Spleen (tissue), 7 donors: ENCODE data around the gene AMBRA1.

Experiments
- POLR2A ChIP-seq, 3 donors: fragments of 450-650 bp; IDR thresholded peaks; one replicate each; pipeline ENCODE4 v1.5.1; 2017; ENCODE audit warnings: antibody characterized with exemption in 3 of 3, mild to moderate bottlenecking in 1 of 3
- TF ChIP-seq, protein P1 (sequence below), 11 experiments: fragments of 200-600 bp in 7 of 11; fragments of 450-650 bp in 4 of 11; sonication (generic) in 4 of 11; IDR thresholded peaks in 8 of 11; conservative IDR thresholded peaks in 3 of 11; 1 replicate in 7 of 11; 2 replicates in 4 of 11; pipeline versions ENCODE4 v1.4.0 to v1.8.0; 2016 to 2021; ENCODE audit warnings: antibody characterized with exemption in 11 of 11, inconsistent platforms in 4 of 11, mild to moderate bottlenecking in 1 of 11
- donor health status: DM: no; HTN: no; CAD: no; lungs with moderate emphysema.
- donor health status: DM: no; HTN: no; CAD: no.
- donor health status: DM: no; HTN: no; CAD: no.

DNA sequence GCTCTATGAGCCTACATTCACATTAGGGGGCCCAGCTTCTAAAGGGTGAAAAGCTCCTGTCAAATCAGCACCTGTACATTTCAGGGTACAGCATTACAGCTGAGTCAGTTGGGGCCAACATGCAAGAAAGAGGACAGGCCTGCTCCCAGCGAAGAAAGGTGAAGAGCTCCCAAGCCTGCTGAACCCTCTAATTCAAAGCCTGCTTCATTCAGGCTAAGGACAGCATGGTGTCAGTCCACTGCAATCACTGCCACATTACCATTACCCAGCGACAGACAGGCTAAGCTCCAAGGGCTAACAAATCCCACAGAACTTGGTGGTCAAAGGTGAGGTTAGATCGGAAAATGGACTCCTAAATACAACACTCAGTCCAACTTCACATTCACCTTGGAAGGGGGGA is 136.8 kb downstream of the AMBRA1 start:
- TF ChIP-seq, protein P1, sequence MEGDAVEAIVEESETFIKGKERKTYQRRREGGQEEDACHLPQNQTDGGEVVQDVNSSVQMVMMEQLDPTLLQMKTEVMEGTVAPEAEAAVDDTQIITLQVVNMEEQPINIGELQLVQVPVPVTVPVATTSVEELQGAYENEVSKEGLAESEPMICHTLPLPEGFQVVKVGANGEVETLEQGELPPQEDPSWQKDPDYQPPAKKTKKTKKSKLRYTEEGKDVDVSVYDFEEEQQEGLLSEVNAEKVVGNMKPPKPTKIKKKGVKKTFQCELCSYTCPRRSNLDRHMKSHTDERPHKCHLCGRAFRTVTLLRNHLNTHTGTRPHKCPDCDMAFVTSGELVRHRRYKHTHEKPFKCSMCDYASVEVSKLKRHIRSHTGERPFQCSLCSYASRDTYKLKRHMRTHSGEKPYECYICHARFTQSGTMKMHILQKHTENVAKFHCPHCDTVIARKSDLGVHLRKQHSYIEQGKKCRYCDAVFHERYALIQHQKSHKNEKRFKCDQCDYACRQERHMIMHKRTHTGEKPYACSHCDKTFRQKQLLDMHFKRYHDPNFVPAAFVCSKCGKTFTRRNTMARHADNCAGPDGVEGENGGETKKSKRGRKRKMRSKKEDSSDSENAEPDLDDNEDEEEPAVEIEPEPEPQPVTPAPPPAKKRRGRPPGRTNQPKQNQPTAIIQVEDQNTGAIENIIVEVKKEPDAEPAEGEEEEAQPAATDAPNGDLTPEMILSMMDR (IDR thresholded peaks at IDR 0.05 in 8 of 11, conservative IDR thresholded peaks at IDR 0.05 in 3 of 11), result no peak
- TF ChIP-seq POLR2A (IDR thresholded peaks at IDR 0.05), result no peak
